Thoracic aorta (tissue), 2 donors: ENCODE measurements around the gene CTU2. TPM values are rescaled to one million over a fixed set of nuclear protein-coding genes. Genes with fewer than 3 reads are reported as not detected.

ENCODE experiments used
- ATAC-seq: fragments of 150-250 bp; one replicate; pipeline ENCODE4 v1.8.0; 2017; ENCODE audit warnings: low read depth; ENCODE audit not compliant: insufficient number of reproducible peaks, low FRiP score
- DNase-seq: peaks from one replicate; pipeline ENCODE4 v3.0.0-alpha.2; 2020; ENCODE audit warnings: low spot score
- H3K27ac ChIP-seq, 2 donors: fragments of 200-600 bp; sonication (generic); 1 replicate in 1 of 2; 2 replicates in 1 of 2; pipeline ENCODE4 v1.5.1; 2016; ENCODE audit warnings: mild to moderate bottlenecking in 2 of 2, moderate library complexity in 2 of 2
- H3K27me3 ChIP-seq: fragments of 200-600 bp; sonication (generic); replicated peaks from 2 replicates; pipeline ENCODE4 v1.6.0; 2016; ENCODE audit warnings: mild to moderate bottlenecking; ENCODE audit not compliant: insufficient read depth
- H3K36me3 ChIP-seq: fragments of 200-600 bp; sonication (generic); one replicate; pipeline ENCODE4 v1.5.1; 2016
- H3K4me1 ChIP-seq, 2 donors: fragments of 200-600 bp; sonication (generic); 1 replicate in 1 of 2; 2 replicates in 1 of 2; pipeline versions ENCODE4 v1.5.1 to v1.6.0; 2016; ENCODE audit warnings: low read depth in 2 of 2, mild to moderate bottlenecking in 1 of 2; ENCODE audit not compliant: control insufficient read depth in 1 of 2
- H3K4me3 ChIP-seq: fragments of 200-600 bp; sonication (generic); 2 replicates; pipeline ENCODE4 v1.5.1; 2016; ENCODE audit warnings: mild to moderate bottlenecking
- H3K9me3 ChIP-seq: fragments of 200-600 bp; sonication (generic); 2 replicates; pipeline ENCODE4 v1.5.1; 2016
- CTCF ChIP-seq: fragments of 200-600 bp; sonication (generic); IDR thresholded peaks from one replicate; pipeline ENCODE4 v1.5.1; 2019; ENCODE audit warnings: antibody characterized with exemption
- total RNA-seq, 2 donors: library from RNA; depleted of rRNA; stranded (reverse); fragments of >200 nt; gene quantifications; one replicate each; pipeline versions ENCODE4 v1.1.0 to v1.2.3, GENCODE V29; 2016

Gene CTU2
- total RNA-seq, 2 donors from 2014 or later, result 11.1 to 21.0 TPM

GRCh38 chr16:88726408-88726749 is 20.1 kb downstream of the CTU2 start:
- DNase-seq (no peak), ATAC-seq (no peak)
- TF ChIP-seq CTCF, result no peak
- Histone ChIP-seq H3K27ac (no peak overlapping the region), H3K4me1 (no peaks in the 10 kb centered on the region), H3K27me3 (no peaks in the 10 kb centered on the region), H3K36me3 (peaks cover 49% of the 10 kb centered on the region), H3K9me3 (no peaks in the 10 kb centered on the region), H3K4me3 (no peak overlapping the region)

DNA sequence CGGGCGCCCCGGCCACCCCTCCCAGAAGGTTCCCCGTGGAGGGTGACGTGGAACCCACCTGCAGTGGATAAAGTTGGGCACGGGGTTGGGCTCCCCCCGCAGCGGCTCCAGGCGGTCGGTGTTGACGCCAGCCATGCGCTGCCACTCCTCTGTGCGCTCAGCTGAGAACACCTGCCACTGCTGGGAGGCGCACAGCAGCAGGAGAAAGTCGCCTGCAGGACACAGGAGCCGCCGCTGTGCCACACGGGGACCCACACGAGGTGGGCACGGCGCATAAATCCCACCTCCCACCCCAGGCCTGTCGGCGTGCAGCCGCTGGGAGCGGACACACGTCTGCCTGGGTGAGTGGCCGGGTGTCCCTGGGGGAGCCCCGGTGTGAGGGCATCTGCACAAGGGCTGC is 20.7 kb downstream of the CTU2 start:
- no peak for TF ChIP-seq CTCF
- no peak overlapping the region for H3K4me3 ChIP-seq
- ATAC-seq (no peak), DNase-seq (no peak)
- no peak overlapping the region for H3K27ac ChIP-seq
- H3K4me1 ChIP-seq, result no peaks in the 10 kb centered on the region
- no peaks in the 10 kb centered on the region for H3K9me3 ChIP-seq
- H3K36me3 ChIP-seq, result peaks cover 43% of the 10 kb centered on the region
- no peaks in the 10 kb centered on the region for H3K27me3 ChIP-seq

DNA sequence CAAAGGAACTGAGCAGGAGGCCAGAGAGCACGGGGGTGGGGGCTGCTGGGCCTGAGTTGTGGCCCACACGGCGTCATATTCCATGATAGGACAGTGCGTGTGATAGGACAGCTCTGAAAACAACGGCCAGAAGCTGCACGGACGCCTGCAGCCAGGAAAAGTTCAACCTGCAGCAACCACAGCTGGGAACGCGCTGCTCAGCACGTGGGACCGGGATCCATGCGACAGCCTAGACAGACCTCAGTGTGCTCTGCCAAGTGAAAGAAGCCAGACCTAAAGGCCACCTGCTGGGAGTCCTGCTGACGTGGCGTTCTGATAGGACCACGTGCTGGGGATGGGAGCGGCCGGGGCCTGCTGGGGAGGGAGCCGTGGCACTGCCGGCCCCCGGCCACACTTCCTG is 21.6 kb downstream of the CTU2 start:
- no peak for ATAC-seq
- no peak overlapping the region for H3K4me3 ChIP-seq
- H3K4me1 ChIP-seq, result no peaks in the 10 kb centered on the region
- H3K36me3 ChIP-seq, result peaks cover 40% of the 10 kb centered on the region
- H3K9me3 ChIP-seq, result no peaks in the 10 kb centered on the region
- DNase-seq, result no peak
- H3K27me3 ChIP-seq, result no peaks in the 10 kb centered on the region
- TF ChIP-seq CTCF, result no peak
- H3K27ac ChIP-seq, result no peak overlapping the region

GRCh38 chr16:88730632-88731607 is 24.6 kb downstream of the CTU2 start:
- TF ChIP-seq CTCF, result no peak
- H3K27me3 ChIP-seq, result no peaks in the 10 kb centered on the region
- no peak for ATAC-seq

DNA sequence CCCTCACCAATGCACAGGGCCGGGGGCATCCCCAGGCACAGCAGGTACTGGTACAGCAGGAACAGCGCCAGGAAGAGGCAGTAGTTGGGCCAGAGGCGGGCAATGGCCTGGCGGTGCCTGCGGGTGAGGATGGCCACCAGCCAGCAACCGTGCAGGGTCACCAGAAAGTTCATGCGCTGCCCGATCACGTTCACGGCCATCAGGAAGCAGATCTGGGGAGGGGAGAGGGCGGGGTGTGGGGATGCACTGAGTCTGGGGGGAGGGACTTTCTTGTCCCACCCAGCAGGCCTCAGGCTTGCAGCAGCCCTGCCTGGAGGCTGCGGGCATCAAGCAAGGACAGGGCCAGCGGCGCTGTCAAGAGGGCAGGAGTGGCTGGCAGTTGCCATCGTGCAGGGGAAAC is 25.4 kb downstream of the CTU2 start:
- no peak overlapping the region for H3K4me3 ChIP-seq
- no peak for DNase-seq
- H3K27me3 ChIP-seq, result no peaks in the 10 kb centered on the region
- no peak for ATAC-seq
- H3K27ac ChIP-seq, result no peak overlapping the region
- no peak for TF ChIP-seq CTCF
- H3K4me1 ChIP-seq, result no peaks in the 10 kb centered on the region
- no peaks in the 10 kb centered on the region for H3K9me3 ChIP-seq
- peaks cover 29% of the 10 kb centered on the region for H3K36me3 ChIP-seq

More at GRCh38 chr16:88730632-88731607, 24.6 kb downstream of the CTU2 start:
- H3K4me1 ChIP-seq, result no peaks in the 10 kb centered on the region
- H3K4me3 ChIP-seq, result no peak overlapping the region
- no peak for DNase-seq
- H3K9me3 ChIP-seq, result no peaks in the 10 kb centered on the region
- no peak overlapping the region for H3K27ac ChIP-seq
- peaks cover 31% of the 10 kb centered on the region for H3K36me3 ChIP-seq
